Astrocyte (in vitro differentiated cells and primary cell): ENCODE data around the gene RTP1.

Experiments
- EZH2 ChIP-seq: IDR thresholded peaks from 2 replicates; pipeline ENCODE4 v1.6.1; 2012; ENCODE audit warnings: mild to moderate bottlenecking, low read length, inconsistent platforms; ENCODE audit not compliant: insufficient read depth
- TF ChIP-seq, protein P1 (sequence below): IDR thresholded peaks from 2 replicates; pipeline ENCODE4 v1.5.1; 2011; ENCODE audit warnings: low read depth, mild to moderate bottlenecking, inconsistent platforms, low read length, moderate library complexity; ENCODE audit not compliant: insufficient read depth

DNA sequence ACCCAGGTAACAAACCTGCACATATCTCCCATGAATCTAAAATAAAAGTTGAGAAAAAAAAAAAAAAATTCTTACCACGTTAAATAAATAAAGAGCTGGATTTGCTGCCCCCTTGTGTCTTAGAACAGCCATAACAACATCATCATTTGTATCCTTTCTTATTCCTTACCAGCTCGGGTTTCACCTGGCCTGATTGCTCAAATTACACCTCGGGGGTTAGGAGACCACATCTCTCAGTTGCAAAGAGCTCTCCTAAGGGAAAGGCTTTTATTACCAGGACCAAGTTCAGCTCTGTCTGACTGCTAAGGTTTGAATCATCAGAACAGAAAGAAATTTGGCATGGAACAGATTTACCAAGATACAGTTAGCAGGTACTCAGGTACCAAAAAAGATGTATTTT, 32.1 kb upstream of the RTP1 start:
- TF ChIP-seq, protein P1, sequence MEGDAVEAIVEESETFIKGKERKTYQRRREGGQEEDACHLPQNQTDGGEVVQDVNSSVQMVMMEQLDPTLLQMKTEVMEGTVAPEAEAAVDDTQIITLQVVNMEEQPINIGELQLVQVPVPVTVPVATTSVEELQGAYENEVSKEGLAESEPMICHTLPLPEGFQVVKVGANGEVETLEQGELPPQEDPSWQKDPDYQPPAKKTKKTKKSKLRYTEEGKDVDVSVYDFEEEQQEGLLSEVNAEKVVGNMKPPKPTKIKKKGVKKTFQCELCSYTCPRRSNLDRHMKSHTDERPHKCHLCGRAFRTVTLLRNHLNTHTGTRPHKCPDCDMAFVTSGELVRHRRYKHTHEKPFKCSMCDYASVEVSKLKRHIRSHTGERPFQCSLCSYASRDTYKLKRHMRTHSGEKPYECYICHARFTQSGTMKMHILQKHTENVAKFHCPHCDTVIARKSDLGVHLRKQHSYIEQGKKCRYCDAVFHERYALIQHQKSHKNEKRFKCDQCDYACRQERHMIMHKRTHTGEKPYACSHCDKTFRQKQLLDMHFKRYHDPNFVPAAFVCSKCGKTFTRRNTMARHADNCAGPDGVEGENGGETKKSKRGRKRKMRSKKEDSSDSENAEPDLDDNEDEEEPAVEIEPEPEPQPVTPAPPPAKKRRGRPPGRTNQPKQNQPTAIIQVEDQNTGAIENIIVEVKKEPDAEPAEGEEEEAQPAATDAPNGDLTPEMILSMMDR: peak; percentile 72
- no peak for TF ChIP-seq EZH2
